Stimulated activated naive CD4-positive, alpha-beta T cell (primary cell): ENCODE data around the gene CDC42BPG.

Source experiments
- DNase-seq, 6 experiments: peaks; one replicate each; lab custom pipeline; 2025; lab: John Stamatoyannopoulos, UW

Gene CDC42BPG

DNA sequence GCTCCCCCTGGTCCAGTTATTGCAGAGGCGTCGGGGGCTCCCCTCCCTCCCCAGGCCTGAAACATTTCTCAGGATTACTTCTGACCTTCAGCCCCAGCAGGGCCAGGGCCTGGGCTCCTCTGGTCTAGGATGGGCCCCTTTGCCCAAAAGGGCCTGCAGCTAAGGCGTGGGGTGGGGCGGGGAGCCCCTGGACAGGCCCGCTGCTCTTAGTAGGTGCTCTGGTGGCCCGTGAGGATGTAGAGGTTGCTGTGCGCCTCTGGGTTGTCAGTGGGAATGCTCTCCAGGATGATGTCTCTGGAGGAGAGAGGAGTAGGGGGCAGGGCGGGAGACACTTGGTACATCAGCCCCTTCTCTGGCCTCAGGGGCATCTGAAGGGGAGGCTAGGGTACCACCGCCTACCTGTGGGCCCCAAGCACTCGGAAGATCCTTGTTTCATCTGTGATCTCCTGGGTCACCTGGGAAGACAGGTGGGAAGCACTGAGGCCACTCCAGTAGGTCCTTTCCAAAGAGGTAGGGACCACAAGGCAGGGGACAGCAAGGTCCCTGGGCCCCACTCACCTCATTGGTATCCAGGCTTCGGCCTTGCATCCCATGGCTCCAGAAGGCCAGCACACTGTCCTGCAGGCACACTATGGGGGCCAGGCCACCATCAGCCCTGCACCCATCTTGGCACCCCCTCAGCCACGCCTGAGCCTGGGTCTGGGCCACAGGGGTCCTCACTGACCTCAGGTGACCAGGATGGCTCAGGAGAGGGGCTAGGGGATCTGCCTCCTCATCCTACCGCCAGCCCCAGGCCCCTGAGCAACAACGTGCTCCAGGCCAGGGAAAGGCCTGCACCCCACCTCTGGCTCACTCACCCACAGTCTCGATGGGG is 54.9 kb downstream of the CDC42BPG start:
- no peak for DNase-seq

DNA sequence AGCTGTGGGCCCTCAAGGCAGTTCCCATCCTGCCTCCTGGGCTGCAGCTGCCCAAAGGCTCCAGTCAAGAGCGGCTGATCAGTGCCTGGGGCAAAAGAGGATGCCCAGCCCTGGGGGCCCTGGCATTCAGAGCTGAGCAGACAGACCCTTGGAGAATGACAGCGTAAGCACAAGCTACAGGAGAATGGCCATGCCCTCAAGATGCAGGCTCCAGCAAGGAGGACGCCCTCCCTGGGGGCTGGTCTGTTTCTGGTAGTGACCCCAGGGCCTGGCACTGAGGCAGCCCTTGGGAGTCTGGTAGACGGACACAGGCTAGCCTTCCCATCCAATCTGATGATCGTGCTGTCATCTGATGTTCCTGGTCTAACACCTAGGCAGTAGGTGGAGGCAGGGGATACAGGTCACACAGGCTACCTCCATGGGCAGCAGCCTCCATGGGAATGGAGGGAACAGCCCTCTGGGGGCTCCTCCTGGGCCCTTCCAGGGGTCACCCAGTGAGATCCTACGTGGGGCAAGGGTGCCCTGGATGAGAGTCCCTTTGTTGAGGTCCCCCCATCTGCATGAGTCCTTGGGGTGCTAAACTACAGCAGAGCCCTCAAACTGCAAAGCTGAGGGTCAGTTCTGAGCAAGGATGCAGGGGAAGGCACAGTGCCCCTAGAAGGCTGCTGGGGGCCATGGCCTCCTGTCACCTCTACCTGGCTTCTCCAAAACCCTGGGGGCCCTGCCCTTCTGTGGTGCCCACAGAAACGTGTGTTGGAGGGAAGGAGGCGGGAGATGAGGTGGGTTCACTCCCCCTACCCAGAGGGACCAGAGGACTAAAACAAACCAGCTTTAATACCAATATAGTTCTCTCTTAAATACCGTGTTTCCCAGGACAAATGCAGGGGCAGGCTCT is 55.9 kb downstream of the CDC42BPG start:
- no peak for DNase-seq

DNA sequence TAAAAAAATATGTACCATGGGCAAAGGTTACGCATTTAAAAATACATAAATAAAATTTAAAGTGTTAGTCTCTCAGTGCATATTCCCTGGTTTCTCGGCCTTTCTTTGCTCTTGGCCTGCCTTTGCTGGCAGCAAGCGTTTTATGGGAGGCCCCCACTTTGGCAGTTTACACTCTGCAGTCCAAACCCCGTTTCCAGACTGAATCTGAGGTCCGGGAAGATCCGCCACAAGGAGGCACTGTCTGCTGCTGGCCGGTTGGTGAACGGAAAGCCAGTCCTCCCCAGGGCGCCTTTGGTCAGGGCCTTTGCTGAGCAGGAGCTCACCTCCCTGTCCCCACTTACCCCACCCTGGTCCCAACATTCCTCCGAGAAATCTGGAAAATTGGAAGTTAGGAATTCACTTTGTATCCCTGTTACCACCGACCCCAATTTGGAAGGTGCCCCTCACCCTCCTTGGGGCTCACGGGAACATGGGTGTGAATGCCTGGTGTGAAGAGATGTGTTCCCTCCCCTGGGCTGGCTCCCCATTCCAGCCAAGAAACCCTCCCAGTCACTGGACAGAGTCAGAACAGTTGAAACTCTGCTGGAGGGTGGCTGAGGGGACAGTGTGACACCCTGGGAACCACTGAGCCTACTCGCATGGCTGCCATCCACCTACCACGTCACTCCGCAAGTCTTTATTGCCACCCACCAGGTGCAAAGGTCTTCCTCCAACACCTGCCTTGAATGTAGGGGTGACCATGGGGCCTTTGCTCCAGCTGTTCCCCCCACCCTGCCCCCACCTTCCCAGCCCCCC is 56.7 kb downstream of the CDC42BPG start:
- DNase-seq, result peak in 5 of 6 experiments; percentile 35 to 66 (median 49)

DNA sequence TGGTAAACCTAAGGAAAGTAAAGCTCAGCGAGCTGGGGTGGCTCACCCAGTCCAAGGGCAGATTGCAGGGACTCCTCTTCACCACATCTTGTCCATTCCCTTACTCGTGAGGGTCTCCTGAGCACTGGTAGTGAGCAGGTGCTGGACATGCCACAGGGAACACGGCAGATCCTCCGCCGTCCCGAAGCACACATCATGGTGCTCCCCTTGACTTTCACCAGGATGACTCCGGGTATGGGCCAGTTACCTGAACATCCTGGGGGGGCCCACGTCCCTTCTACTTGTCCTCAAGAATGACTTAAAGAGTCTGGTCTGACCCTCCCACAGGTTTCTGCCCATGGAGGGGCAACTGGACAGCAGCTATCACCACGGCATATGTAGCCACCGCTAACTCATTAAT is 58.1 kb downstream of the CDC42BPG start:
- DNase-seq, result no peak

DNA sequence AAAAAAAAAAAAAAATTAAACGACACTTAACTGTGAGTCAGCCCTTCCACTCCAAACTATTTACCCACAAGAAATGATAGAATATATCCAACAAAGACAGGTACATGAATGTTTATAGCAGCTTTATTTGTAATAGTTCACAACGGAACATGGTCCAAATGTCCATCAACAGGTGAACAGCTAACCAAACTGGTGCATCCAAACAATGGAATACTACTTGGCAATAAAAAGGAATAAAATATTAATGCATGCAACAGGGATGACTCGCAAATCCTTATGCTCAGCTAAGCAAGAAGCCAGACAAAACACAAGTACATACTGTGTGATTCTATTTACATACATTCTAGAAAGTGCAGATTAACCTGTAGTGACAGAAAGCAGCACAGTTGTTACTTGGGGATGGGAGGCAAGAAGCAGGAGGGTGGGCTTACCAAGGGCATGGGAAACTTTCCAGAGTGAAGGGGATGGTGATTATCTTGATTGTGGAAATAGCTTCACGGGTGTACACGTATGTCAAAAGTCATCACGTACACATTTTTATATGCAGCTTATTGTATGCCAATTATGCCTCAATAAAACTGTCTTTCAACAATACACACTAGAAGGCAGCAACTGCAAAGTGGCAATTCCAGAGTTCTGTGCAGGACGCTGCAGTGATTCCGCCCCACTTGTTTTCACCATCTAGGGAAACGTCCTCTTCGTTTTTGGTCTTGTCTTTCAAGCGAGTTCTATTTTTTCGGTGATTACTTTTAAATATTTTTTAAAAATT is 59.5 kb downstream of the CDC42BPG start:
- DNase-seq, result no peak

DNA sequence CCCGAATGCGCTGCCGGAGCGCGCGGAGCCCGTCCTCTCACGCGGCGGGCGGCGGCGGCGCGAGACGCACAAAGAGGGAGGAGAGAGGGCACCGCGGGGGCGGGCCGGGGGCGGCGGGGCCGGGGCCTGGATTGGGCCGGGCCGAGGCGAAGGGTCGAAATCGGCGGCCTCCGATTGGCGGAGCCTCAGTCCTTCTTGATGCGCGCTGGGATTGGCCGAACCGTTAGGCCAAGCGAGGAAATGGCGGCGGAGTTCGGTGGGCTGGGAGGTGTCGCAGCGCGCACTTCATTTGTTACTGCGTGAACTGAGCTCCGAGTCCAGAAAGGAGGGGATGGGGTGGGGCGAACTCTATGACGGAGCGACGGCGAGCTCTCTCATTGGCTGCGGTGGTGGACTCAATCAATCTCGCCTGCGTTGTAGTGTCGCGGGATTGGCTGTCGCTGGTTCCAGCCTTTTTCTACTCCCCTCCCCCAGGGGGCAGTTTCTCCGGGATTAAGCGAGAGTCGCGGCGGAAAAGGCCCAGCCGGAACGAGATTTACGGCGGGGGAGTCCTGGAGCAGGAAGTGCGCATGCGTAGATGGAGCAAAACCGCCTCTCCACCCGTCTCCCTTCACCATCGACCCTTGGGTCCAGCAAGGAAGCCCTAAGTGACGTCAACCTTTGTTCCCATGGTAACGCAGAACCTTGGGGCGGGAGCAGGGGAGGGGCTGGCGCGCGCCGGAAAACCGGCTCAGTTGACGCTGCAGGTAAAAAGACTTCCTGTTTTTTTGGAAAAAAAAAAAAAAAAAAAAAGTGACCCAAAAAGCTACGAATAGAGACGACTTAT is 65.8 kb downstream of the CDC42BPG start, which contains the start of gene SF1:
Gene SF1, minus strand, starts transcription at position 70 of the 826 bp plus-strand sequence. CDS start 150 bp downstream, outside the sequence.
- peak; percentile 96 to 100 (median 100) for DNase-seq

DNA sequence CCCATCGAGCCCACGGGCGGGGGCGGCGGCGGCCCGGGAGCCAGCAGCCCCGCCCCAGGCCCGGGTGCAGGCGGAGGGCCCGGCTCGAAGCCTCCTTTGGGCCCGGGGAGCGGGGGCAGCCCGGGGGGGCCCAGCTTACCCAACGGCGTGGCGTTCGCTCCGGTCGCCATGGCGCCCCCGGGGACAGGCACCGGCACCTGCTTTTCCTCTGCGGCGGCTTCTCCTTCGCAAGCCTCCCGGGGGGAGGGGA is 66.3 kb downstream of the CDC42BPG start:
- DNase-seq, result no peak

DNA sequence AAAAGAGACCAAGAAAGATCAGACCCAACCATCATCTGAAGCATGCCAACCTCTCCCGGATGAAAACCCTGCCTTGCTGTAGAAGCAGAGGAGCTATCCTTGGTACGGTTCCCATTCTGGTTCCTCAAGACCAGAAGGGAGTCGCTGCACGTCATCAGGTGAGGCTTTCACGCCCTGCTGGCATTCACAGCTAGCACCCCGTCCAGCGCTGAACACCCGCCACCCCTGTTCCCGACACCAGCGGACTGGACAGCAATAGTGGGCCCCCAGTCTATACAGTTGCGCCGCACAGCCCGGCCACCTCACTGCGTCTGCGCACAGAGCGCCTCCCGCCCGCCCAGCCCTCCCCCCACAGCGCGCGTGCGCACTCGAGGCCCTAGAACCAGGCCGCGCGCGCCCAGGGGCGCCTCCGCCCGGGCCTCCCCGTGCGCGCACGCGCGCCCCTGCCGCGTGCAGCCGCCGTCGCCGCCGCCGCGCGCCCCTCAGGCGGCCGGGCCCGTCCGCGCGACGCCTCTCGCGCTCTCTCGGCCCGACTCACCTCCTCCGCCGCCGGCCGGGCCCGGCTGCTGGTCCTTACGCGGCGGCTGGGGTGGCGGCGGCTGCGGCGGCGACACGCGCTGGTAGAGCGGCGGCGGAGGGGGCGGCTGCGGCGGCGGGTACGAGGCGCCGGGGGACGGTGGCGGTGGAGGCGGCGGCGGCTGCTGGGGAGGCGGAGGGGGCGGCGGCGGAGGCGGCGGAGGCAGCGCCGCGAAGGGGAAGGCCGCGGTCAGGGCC is 66.8 kb downstream of the CDC42BPG start:
- DNase-seq, result peak; percentile 62 to 87 (median 78)

DNA sequence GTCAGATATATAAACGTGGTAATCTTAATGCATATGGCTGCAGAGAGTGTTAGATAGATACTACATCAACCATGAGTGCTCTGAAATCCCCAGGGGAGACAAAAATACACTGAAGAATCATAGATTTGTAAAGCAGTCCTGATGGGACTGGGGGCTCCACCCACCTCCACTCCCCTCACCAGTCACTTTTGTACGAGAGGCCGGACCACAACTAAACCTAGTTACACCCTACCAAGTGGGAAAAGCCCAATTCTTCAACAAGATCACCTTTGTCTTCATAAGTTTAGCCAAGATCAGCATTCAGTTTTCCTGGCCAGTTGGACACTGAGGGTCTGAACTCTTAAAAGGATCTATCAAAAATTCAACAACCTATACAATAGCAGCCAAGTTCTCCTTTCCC is 67.6 kb downstream of the CDC42BPG start:
- peak in 1 of 6 experiments; percentile 36 for DNase-seq

DNA sequence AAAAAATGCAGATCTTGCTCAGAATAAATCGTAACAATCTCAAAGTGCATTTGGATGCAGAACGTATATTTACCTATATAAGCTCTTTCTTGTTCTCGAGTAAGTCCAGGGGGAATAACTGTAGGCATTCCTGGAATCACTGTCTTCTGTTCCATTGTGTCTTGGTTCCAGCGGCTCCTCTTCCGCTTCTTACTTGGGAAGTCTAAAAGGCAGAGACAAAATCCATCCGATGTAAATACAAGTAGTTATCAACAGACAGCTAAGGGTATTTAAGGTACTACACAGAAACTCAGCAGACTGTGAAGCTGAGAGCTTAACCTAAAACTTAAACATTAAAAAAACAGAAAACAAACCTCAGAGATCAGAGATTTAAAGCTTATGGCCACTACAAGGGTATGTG is 68.0 kb downstream of the CDC42BPG start:
- DNase-seq, result peak in 1 of 6 experiments; percentile 30

DNA sequence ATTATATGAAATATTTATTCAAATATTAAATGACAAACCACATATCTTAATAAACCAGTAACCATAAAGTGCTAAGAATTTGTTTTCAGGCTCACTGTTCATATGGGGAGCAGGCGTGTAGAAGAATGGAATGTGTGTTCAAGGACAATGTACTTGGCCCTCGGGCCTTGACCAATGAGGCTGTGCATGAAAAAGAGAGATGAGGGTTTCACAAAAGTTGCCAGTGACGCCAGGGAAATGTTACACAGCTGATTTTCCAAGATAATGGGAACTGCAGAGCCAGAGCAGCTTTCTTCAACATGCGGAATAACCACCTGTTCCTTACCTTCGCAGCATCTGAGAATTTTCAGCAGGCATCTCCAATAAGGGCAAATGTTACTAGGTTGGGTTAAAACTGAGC is 70.3 kb downstream of the CDC42BPG start:
- peak in 1 of 6 experiments; percentile 23 for DNase-seq
